Measurements from ENCODE around the gene PTN.

DNA sequence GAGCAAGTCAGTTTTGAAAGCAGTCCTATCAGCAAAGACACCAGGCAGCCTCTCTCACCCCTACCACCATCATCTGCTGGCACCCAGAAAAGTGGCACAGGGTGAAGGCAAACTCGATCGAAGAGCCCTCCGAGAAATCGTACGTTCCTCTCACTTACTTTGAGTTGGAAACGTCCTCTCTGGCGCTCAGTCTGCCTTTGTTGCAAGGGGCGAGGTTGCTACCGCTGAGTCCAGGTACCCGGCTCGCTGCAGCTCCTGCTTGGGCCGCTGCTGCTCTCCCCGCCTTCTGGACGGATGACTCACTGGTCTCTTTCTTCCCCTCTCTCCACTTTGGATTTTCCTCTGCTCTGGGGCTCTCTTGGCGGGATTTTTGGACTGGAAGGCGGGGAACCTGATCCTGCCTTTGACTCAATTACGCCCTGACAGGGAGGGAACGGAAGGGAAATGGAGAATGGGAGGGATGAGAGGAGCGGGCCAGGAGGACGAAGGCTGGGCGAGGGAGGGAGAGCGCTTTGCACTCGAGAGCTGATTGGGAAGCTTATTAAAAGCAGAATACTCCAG, at the start of gene PTN:
- TF ChIP-seq, protein P1, sequence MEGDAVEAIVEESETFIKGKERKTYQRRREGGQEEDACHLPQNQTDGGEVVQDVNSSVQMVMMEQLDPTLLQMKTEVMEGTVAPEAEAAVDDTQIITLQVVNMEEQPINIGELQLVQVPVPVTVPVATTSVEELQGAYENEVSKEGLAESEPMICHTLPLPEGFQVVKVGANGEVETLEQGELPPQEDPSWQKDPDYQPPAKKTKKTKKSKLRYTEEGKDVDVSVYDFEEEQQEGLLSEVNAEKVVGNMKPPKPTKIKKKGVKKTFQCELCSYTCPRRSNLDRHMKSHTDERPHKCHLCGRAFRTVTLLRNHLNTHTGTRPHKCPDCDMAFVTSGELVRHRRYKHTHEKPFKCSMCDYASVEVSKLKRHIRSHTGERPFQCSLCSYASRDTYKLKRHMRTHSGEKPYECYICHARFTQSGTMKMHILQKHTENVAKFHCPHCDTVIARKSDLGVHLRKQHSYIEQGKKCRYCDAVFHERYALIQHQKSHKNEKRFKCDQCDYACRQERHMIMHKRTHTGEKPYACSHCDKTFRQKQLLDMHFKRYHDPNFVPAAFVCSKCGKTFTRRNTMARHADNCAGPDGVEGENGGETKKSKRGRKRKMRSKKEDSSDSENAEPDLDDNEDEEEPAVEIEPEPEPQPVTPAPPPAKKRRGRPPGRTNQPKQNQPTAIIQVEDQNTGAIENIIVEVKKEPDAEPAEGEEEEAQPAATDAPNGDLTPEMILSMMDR (conservative IDR thresholded peaks at IDR 0.05; ENCODE audit: low read length), result no peak
- TF ChIP-seq EZH2phosphoT487 (IDR thresholded peaks at IDR 0.05; ENCODE audit: borderline replicate concordance), result no peak
